Adrenal gland (tissue), 12 donors: ENCODE measurements around the gene ERRFI1. TPM values are rescaled to one million over a fixed set of nuclear protein-coding genes. Genes with fewer than 3 reads are reported as not detected.
"Not testable (repeated sequence)": the region's sequence is repeated elsewhere in the genome, so short reads cannot be mapped to it uniquely, and the experiment has no call there.

Experiments used
- DNase-seq, 7 donors: peaks; one replicate each; pipeline ENCODE4 v3.0.0-alpha.2; 2019 to 2020
- H3K27ac ChIP-seq, 5 donors: fragments of 200-600 bp; sonication (generic) in 4 of 5; 1 replicate in 3 of 5; 2 replicates in 2 of 5; pipeline versions ENCODE4 v1.5.1 to v1.8.0; 2016 to 2020; ENCODE audit warnings: mild to moderate bottlenecking in 1 of 5
- H3K27me3 ChIP-seq: fragments of 200-600 bp; 2 replicates; pipeline ENCODE4 v1.8.0; 2021
- H3K36me3 ChIP-seq, 2 donors: fragments of 200-600 bp; replicated peaks in 1 of 2; 1 replicate in 1 of 2; 2 replicates in 1 of 2; pipeline versions ENCODE4 v1.5.1 to v1.8.0; 2018 to 2022
- H3K4me1 ChIP-seq, 2 donors: fragments of 200-600 bp; replicated peaks in 1 of 2; 1 replicate in 1 of 2; 2 replicates in 1 of 2; pipeline versions ENCODE4 v1.5.1 to v1.8.0; 2018 to 2021
- H3K4me3 ChIP-seq, 4 donors: fragments of 200-600 bp; sonication (generic) in 3 of 4; one replicate each; pipeline ENCODE4 v1.5.1; 2016 to 2018
- H3K9me3 ChIP-seq, 3 donors: fragments of 200-600 bp; sonication (generic) in 1 of 3; replicated peaks in 1 of 3; 1 replicate in 2 of 3; 2 replicates in 1 of 3; pipeline versions ENCODE4 v1.5.1 to v1.8.0; 2016 to 2021
- CTCF ChIP-seq, 6 experiments: fragments of 450-650 bp in 4 of 6; fragments of 200-600 bp in 2 of 6; sonication (generic) in 1 of 6; IDR thresholded peaks; 1 replicate in 5 of 6; 2 replicates in 1 of 6; pipeline versions ENCODE4 v1.5.1 to v1.8.0; 2016 to 2021; ENCODE audit warnings: antibody characterized with exemption in 6 of 6, mild to moderate bottlenecking in 2 of 6, moderate library complexity in 1 of 6
- POLR2A ChIP-seq, 2 donors: fragments of 450-650 bp; IDR thresholded peaks; one replicate each; pipeline ENCODE4 v1.6.1; 2017; ENCODE audit warnings: antibody characterized with exemption in 2 of 2, mild to moderate bottlenecking in 2 of 2, moderate library complexity in 1 of 2
- WGBS, 4 donors: extraction: QIAGEN DNeasy Blood & Tissue Kit in 2 of 4; methylation state at CpG; one replicate each; pipeline versions ENCODE4 v1.1.5 to v1.1.7; 2013 to 2017; 5-methylcytosine and 5-hydroxymethylcytosine counted together
- intact Hi-C, 2 donors: fragments of 100-400 bp; cut with DNase I; formaldehyde crosslinking; loops; one replicate each; pipeline versions ENCODE4 v1.14.1 to v1.15.0; 2022 to 2023
- polyA plus RNA-seq, 3 donors: library from polyadenylated mRNA; stranded (reverse); fragments of 200-250 nt in 2 of 3; fragments of 350-450 nt in 1 of 3; fragmentation: Illumina TruSeq in 1 of 3; extraction: RNeasy Lipid Tissue Mini Kit (QIAGEN cat#74804) in 1 of 3; gene quantifications; one replicate each; pipeline ENCODE4 v1.2.3, GENCODE V29; 2013 to 2014
- total RNA-seq, 9 donors: library from RNA; depleted of rRNA in 4 of 9; stranded (reverse); fragments of >200 nt in 4 of 9; fragments of 120-200 nt in 1 of 9; fragmentation: NEBNext Ultra II Directional in 1 of 9; extraction: Animal tissue kit (Norgen Biotek cat#: 25700) in 1 of 9; gene quantifications; one replicate each; pipeline versions ENCODE4 v1.1.0 to v1.2.4, GENCODE V29; 2013 to 2023
- donor health status: healthy with polysubstance abuse.
- donor health status: Bipolar disorder and iron deficiency.
- donor health status: DM: yes; HTN: yes; CAD: no.
- donor health status: DM: no; HTN: no; CAD: no.
- donor health status: DM: no; HTN: no; CAD: no.
- donor health status: DM: yes; HTN: yes; CAD: no.

Gene ERRFI1
- total and polyA plus RNA-seq, 12 donors: 14.4 to 71.5 (median 25.7) TPM

- H3K27ac ChIP-seq: no peak overlapping the region
- H3K4me1 ChIP-seq: no peaks in the 10 kb centered on the region
- no peaks in the 10 kb centered on the region for H3K27me3 ChIP-seq
- 75 to 85% (median 81%) methylated on average over 4 of the region's 4 CpGs for WGBS, 4 donors
- no peak overlapping the region for H3K4me3 ChIP-seq
- no peak for DNase-seq
- intact Hi-C loops: no loop called here
- no peaks in the 10 kb centered on the region for H3K36me3 ChIP-seq
- TF ChIP-seq POLR2A (IDR thresholded peaks at IDR 0.05) (no peak), CTCF (IDR thresholded peaks at IDR 0.05) (no peak)
- H3K9me3 ChIP-seq: no peaks in the 10 kb centered on the region
Measured at GRCh38 chr1:8055973-8056372, 29.9 kb upstream of the ERRFI1 start.

GRCh38 chr1:8053878-8054567 lies 27.9 kb upstream of the ERRFI1 start:
- intact Hi-C loops: no loop called here
- H3K27me3 ChIP-seq: no peaks in the 10 kb centered on the region
- no peak overlapping the region for H3K4me3 ChIP-seq
- no peaks in the 10 kb centered on the region for H3K9me3 ChIP-seq
- 76 to 85% (median 80%) methylated on average over 5 of the region's 5 CpGs for WGBS, 4 donors
- no peak for TF ChIP-seq POLR2A (IDR thresholded peaks at IDR 0.05)
- TF ChIP-seq CTCF (IDR thresholded peaks at IDR 0.05): no peak
- DNase-seq: no peak
- H3K4me1 ChIP-seq: no peaks in the 10 kb centered on the region
- H3K27ac ChIP-seq: no peak overlapping the region
- no peaks in the 10 kb centered on the region for H3K36me3 ChIP-seq

- no peak for DNase-seq
- peaks cover 0 to 12% of the 10 kb centered on the region in 2 donors for H3K4me1 ChIP-seq
- H3K4me3 ChIP-seq: no peak overlapping the region
- 89 to 99% (median 94%) methylated on average over 4 of the region's 4 CpGs for WGBS, 4 donors
- H3K27ac ChIP-seq: no peak overlapping the region
- no peaks in the 10 kb centered on the region for H3K9me3 ChIP-seq
- H3K27me3 ChIP-seq: no peaks in the 10 kb centered on the region
- intact Hi-C loops: no loop called here
- H3K36me3 ChIP-seq: no peaks in the 10 kb centered on the region
- TF ChIP-seq CTCF (IDR thresholded peaks at IDR 0.05) (no peak), POLR2A (IDR thresholded peaks at IDR 0.05) (no peak)
Measured at GRCh38 chr1:8051650-8052049, 25.5 kb upstream of the ERRFI1 start.

- H3K4me3 ChIP-seq, DNase-seq, H3K27ac ChIP-seq, H3K9me3 ChIP-seq, H3K36me3 ChIP-seq, H3K27me3 ChIP-seq, intact Hi-C loops: not testable (repeated sequence)
- 90 to 96% (median 92%) methylated on average over 4 of the region's 4 CpGs for WGBS, 4 donors
- H3K4me1 ChIP-seq: peaks cover 0 to 12% of the 10 kb centered on the region in 2 donors
Measured at GRCh38 chr1:8049229-8049628, 23.1 kb upstream of the ERRFI1 start.
